Endothelial cell of umbilical vein (primary cell): ENCODE measurements around the gene KCTD18. TPM values are rescaled to one million over a fixed set of nuclear protein-coding genes. Genes with fewer than 3 reads are reported as not detected.

Experiments
- Bru-seq: library from RNA; stranded (reverse); fragments of 400-500 nt; gene quantifications from one replicate; lab custom pipeline; 2021; lab: Mats Ljungman, UMichigan
- BruChase-seq, 2 experiments: library from RNA; stranded (reverse); fragments of 400-500 nt; gene quantifications; one replicate each; lab custom pipeline; 2021; lab: Mats Ljungman, UMichigan
- BruUV-seq: library from RNA; stranded (reverse); fragments of 400-500 nt; replicated peaks from 2 replicates; lab custom pipeline; 2021; lab: Mats Ljungman, UMichigan
- CTCF ChIA-PET: fragments of 300-600, 350-600 bp; sonication (Branson Sonifier 250); formaldehyde crosslinking; loops from one replicate; lab custom pipeline; 2021; ENCODE audit warnings: antibody characterized with exemption, inconsistent platforms; lab: Charles Lee
- POLR2A ChIA-PET: fragments of 300-600, 350-600 bp; sonication (Branson Sonifier 250); formaldehyde crosslinking; loops from one replicate; lab custom pipeline; 2021; ENCODE audit warnings: antibody characterized with exemption, inconsistent platforms; lab: Charles Lee
- DNase-seq: peaks from one replicate; pipeline ENCODE4 v3.0.0-alpha.2; 2011; ENCODE audit warnings: low read depth, low spot score
- FAIRE-seq: peaks from 2 replicates; lab custom pipeline; 2011; peaks lifted over from hg19 to GRCh38; lab: Jason Lieb, UNC
- H2AFZ ChIP-seq: 2 replicates; pipeline ENCODE4 v1.6.0; 2012; ENCODE audit warnings: low read depth, low read length, control low read depth, inconsistent platforms
- H3K27ac ChIP-seq: 2 replicates; pipeline ENCODE4 v1.5.1; 2011; ENCODE audit warnings: low read depth, mild to moderate bottlenecking, control low read depth, low read length, moderate library complexity; ENCODE audit not compliant: insufficient read depth
- H3K27me3 ChIP-seq, 2 experiments: 2 replicates each; pipeline versions ENCODE4 v1.6.0 to v1.6.1; 2011; ENCODE audit warnings: low read length in 2 of 2, mixed read lengths in 1 of 2; ENCODE audit not compliant: control insufficient read depth in 2 of 2, insufficient read depth in 2 of 2
- H3K36me3 ChIP-seq, 2 experiments: 2 replicates in 1 of 2; 3 replicates in 1 of 2; pipeline ENCODE4 v1.5.1; 2011; ENCODE audit warnings: low read length in 2 of 2, mild to moderate bottlenecking in 1 of 2, moderate library complexity in 1 of 2; ENCODE audit not compliant: control insufficient read depth in 2 of 2, insufficient read depth in 2 of 2; ENCODE audit errors: extremely low read depth in 1 of 2
- H3K4me1 ChIP-seq: 3 replicates; pipeline ENCODE4 v1.5.1; 2011; ENCODE audit warnings: mild to moderate bottlenecking, low read length; ENCODE audit not compliant: control insufficient read depth, insufficient read depth; ENCODE audit errors: extremely low read depth
- H3K4me2 ChIP-seq: 2 replicates; pipeline ENCODE4 v1.6.1; 2011; ENCODE audit warnings: low read length, control low read depth, mixed read lengths; ENCODE audit not compliant: insufficient read depth
- H3K4me3 ChIP-seq, 3 experiments: fragments of 200-600 bp in 1 of 3; sonication (generic), shearing (Covaris generic) in 1 of 3; replicated peaks in 1 of 3; 2 replicates each; pipeline ENCODE4 v1.5.1; 2011 to 2016; ENCODE audit warnings: control low read depth in 3 of 3, low read length in 3 of 3, mild to moderate bottlenecking in 2 of 3, inconsistent platforms in 1 of 3, low read depth in 1 of 3, moderate library complexity in 1 of 3; ENCODE audit not compliant: insufficient read depth in 1 of 3
- H3K79me2 ChIP-seq: 2 replicates; pipeline ENCODE4 v1.6.0; 2012; ENCODE audit warnings: low read length, inconsistent platforms; ENCODE audit not compliant: control insufficient read depth, insufficient read depth
- H3K9ac ChIP-seq: replicated peaks from 2 replicates; pipeline ENCODE3; 2011; ENCODE audit warnings: low read length, control low read depth; ENCODE audit not compliant: insufficient read depth; ENCODE audit errors: extremely low read depth
- H3K9me1 ChIP-seq: replicated peaks from 3 replicates; pipeline ENCODE4 v1.6.0; 2011; ENCODE audit warnings: mild to moderate bottlenecking, low read length; ENCODE audit not compliant: control insufficient read depth, insufficient read depth; ENCODE audit errors: extremely low read depth
- H3K9me3 ChIP-seq: replicated peaks from 2 replicates; pipeline ENCODE4 v1.5.1; 2012; ENCODE audit warnings: low read length, inconsistent platforms; ENCODE audit not compliant: control insufficient read depth, insufficient read depth
- H4K20me1 ChIP-seq: replicated peaks from 2 replicates; pipeline ENCODE3; 2011; ENCODE audit warnings: mild to moderate bottlenecking, low read length; ENCODE audit not compliant: control insufficient read depth, insufficient read depth; ENCODE audit errors: extremely low read depth
- EZH2 ChIP-seq: IDR thresholded peaks from 2 replicates; pipeline ENCODE4 v1.6.1; 2012; ENCODE audit warnings: borderline replicate concordance, low read depth, mild to moderate bottlenecking, moderate library complexity, low read length, inconsistent platforms; ENCODE audit not compliant: severe bottlenecking
- FOS ChIP-seq: IDR thresholded peaks from 2 replicates; pipeline ENCODE4 v1.6.1; 2011; ENCODE audit warnings: mild to moderate bottlenecking, low read length, moderate library complexity, borderline replicate concordance; ENCODE audit not compliant: insufficient read depth
- GATA2 ChIP-seq: IDR thresholded peaks from 2 replicates; pipeline ENCODE4 v1.7.0; 2011; ENCODE audit warnings: low read depth, mild to moderate bottlenecking, moderate library complexity, mixed read lengths, low read length; ENCODE audit not compliant: insufficient read length, insufficient read depth
- POLR2A ChIP-seq: IDR thresholded peaks from 2 replicates; pipeline ENCODE4 v1.6.1; 2012; ENCODE audit warnings: low read depth, mild to moderate bottlenecking, control low read depth, low read length
- POLR2AphosphoS5 ChIP-seq: IDR thresholded peaks from 2 replicates; pipeline ENCODE4 v1.6.1; 2012; ENCODE audit warnings: low read depth, mild to moderate bottlenecking, control low read depth, low read length, moderate library complexity; ENCODE audit not compliant: insufficient read depth
- dilution Hi-C: fragments of 300-500 bp; cut with MboI; formaldehyde crosslinking; loops from one replicate; pipeline ENCODE4 v1.15.0; 2019; ENCODE audit warnings: low sequenced_read_pairs; ENCODE audit not compliant: extremely low pct_ligation_motif_present
- intact Hi-C: fragments of 100-400 bp; cut with micrococcal nuclease; formaldehyde crosslinking; loops from one replicate; pipeline ENCODE4 v1.10.0; 2022
- long read RNA-seq: library from polyadenylated mRNA; stranded (forward); transcript quantifications from one replicate; pipeline ENCODE4 v2.0.0, GENCODE V29; 2021
- polyA minus RNA-seq, 3 experiments: library from RNA; depleted of rRNA, polyadenylated mRNA; stranded (reverse); fragments of >200 nt; gene quantifications; 1 replicate in 1 of 3; 2 replicates in 2 of 3; pipeline ENCODE4 v1.2.3, GENCODE V29; 2011
- polyA plus RNA-seq, 4 experiments: library from polyadenylated mRNA; depleted of rRNA in 3 of 4; stranded (reverse) in 3 of 4; unstranded in 1 of 4; fragments of >200 nt; gene quantifications; 2 replicates each; pipeline versions ENCODE4 v1.2.1 to v1.2.3, GENCODE V29; 2011 to 2012; ENCODE audit warnings: missing spikeins in 1 of 4
- total RNA-seq: library from RNA; stranded (reverse); gene quantifications from 2 replicates; pipeline ENCODE4 v1.2.3, GENCODE V29; 2021
- TF ChIP-seq, protein P1 (sequence below), 2 donors: IDR thresholded peaks; 1 replicate in 1 of 2; 2 replicates in 1 of 2; pipeline ENCODE4 v1.5.1; 2011; ENCODE audit warnings: low read length in 2 of 2, mild to moderate bottlenecking in 2 of 2, moderate library complexity in 2 of 2, control low read depth in 1 of 2, inconsistent platforms in 1 of 2, low read depth in 1 of 2; ENCODE audit not compliant: insufficient read depth in 1 of 2; ENCODE audit errors: extremely low read depth in 1 of 2

Gene KCTD18
- total RNA-seq (5.4 and 6.6 TPM in 2 replicates), polyA plus RNA-seq (2.6 TPM in 2 replicates), polyA minus RNA-seq (2.8 and 5.6 TPM in 2 replicates), Bru-seq, nascent RNA (percentile 58 among the genes with signal in this experiment), BruChase-seq, experiment 1, labeled RNA remaining after a 6-hour chase (percentile 50 among the genes with signal in this experiment), BruChase-seq, experiment 2, labeled RNA remaining after a 2-hour chase (percentile 51 among the genes with signal in this experiment)
- polyA plus RNA-seq (2011; cell fraction: cytosol; rRNA removed), result 3.3 and 4.4 TPM in 2 replicates
- polyA plus RNA-seq (2011; cell fraction: nucleus; rRNA removed), result 4.6 TPM in 2 replicates
- polyA plus RNA-seq (2012), result 4.9 and 5.1 TPM in 2 replicates
- polyA minus RNA-seq (2011; cell fraction: cytosol; rRNA and poly(A)+ RNA removed), result 1.3 TPM
- polyA minus RNA-seq (2011; cell fraction: nucleus; rRNA and poly(A)+ RNA removed), result 2.3 and 3.0 TPM in 2 replicates
- long read RNA-seq, partial matches to known transcripts, result 0 of 8 reads
- long read RNA-seq, other reads (novel, unspliced or antisense), result 1 of 8 reads

GRCh38 chr2:200509612-200510433 lies at the start of gene KCTD18:
KCTD18 (minus strand) TSS chr2:200510068; CDS start chr2:200507016, 3,052 bp downstream.
- H3K4me2 ChIP-seq, result peak within 1 kb of the TSS; percentile 98
- H2AFZ ChIP-seq, result peak within 1 kb of the TSS; percentile 97
- intact Hi-C loops (loop anchor here (1.0 kb wide), 2 partner anchors 16 to 530 kb away; partner anchors contain the start of gene SGO2), dilution Hi-C loops (no loop called here)
- TSS peak; percentile 77 for BruUV-seq
- no peaks in the 10 kb centered on the region for H3K36me3 ChIP-seq
- FAIRE-seq (peak; percentile 85), DNase-seq (peak; percentile 86)
- ChIA-PET CTCF (interaction anchor here (0.5 to 1.8 kb wide), 17 partner anchors 11 to 536 kb away, joined by 3 to 12 read pairs (median 5); no protein-coding TSS in a partner anchor), POLR2A (interaction anchor here (1.1 kb wide), 1 partner anchor 16 kb away, joined by 3 read pairs; the partner anchor contains the start of gene SGO2)
- peak within 1 kb of the TSS; percentile 23 for H3K27ac ChIP-seq
- peak; percentile 73 for TF ChIP-seq POLR2A
- TF ChIP-seq, protein P1, sequence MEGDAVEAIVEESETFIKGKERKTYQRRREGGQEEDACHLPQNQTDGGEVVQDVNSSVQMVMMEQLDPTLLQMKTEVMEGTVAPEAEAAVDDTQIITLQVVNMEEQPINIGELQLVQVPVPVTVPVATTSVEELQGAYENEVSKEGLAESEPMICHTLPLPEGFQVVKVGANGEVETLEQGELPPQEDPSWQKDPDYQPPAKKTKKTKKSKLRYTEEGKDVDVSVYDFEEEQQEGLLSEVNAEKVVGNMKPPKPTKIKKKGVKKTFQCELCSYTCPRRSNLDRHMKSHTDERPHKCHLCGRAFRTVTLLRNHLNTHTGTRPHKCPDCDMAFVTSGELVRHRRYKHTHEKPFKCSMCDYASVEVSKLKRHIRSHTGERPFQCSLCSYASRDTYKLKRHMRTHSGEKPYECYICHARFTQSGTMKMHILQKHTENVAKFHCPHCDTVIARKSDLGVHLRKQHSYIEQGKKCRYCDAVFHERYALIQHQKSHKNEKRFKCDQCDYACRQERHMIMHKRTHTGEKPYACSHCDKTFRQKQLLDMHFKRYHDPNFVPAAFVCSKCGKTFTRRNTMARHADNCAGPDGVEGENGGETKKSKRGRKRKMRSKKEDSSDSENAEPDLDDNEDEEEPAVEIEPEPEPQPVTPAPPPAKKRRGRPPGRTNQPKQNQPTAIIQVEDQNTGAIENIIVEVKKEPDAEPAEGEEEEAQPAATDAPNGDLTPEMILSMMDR (IDR thresholded peaks at IDR 0.05; ENCODE audit: extremely low read depth in 1 of 2, insufficient read depth in 1 of 2, low read depth in 1 of 2, low read length in 2 of 2), result peak; percentile 88 to 91
- no peak for TF ChIP-seq GATA2
- TF ChIP-seq EZH2, result no peak
- TF ChIP-seq POLR2AphosphoS5, result peak; percentile 97
- peak; percentile 14 for TF ChIP-seq FOS
- peak within 1 kb of the TSS; percentile 72 for H3K9ac ChIP-seq
- no peaks in the 10 kb centered on the region for H4K20me1 ChIP-seq
- H3K27me3 ChIP-seq, result peaks cover 21 to 36% of the 10 kb centered on the region in 2 experiments
- H3K79me2 ChIP-seq, result no peaks in the 10 kb centered on the region
- H3K4me3 ChIP-seq, result peak within 1 kb of the TSS; percentile 45 to 64 (median 62)
- no peaks in the 10 kb centered on the region for H3K9me3 ChIP-seq
- no peaks in the 10 kb centered on the region for H3K9me1 ChIP-seq
- H3K4me1 ChIP-seq, result peaks cover 7% of the 10 kb centered on the region
